Esophagus muscularis mucosa (tissue), 4 donors: Measurements from ENCODE around the gene MGAT1. TPM values are rescaled to one million over a fixed set of nuclear protein-coding genes. Genes with fewer than 3 reads are reported as not detected.

Experiments
- DNase-seq: peaks from one replicate; pipeline ENCODE4 v3.0.0-alpha.2; 2017; ENCODE audit errors: extremely low spot score
- H3K27ac ChIP-seq, 4 donors: fragments of 200-600 bp; sonication (generic); replicated peaks in 1 of 4; 1 replicate in 3 of 4; 2 replicates in 1 of 4; pipeline ENCODE4 v1.5.1; 2016 to 2019; ENCODE audit warnings: mild to moderate bottlenecking in 1 of 4
- H3K27me3 ChIP-seq, 4 donors: fragments of 200-600 bp; sonication (generic); one replicate each; pipeline versions ENCODE4 v1.5.1 to v1.6.0; 2016 to 2019
- H3K36me3 ChIP-seq, 4 donors: fragments of 200-600 bp; sonication (generic); one replicate each; pipeline ENCODE4 v1.5.1; 2016 to 2019
- H3K4me1 ChIP-seq, 4 donors: fragments of 200-600 bp; sonication (generic); one replicate each; pipeline ENCODE4 v1.5.1; 2016 to 2019
- H3K4me3 ChIP-seq, 4 donors: fragments of 200-600 bp; sonication (generic); 1 replicate in 2 of 4; 2 replicates in 2 of 4; pipeline ENCODE4 v1.5.1; 2016 to 2019; ENCODE audit warnings: mild to moderate bottlenecking in 4 of 4, moderate library complexity in 1 of 4
- H3K9me3 ChIP-seq, 4 donors: fragments of 200-600 bp; sonication (generic); 1 replicate in 3 of 4; 2 replicates in 1 of 4; pipeline ENCODE4 v1.5.1; 2016 to 2019
- CTCF ChIP-seq, 3 experiments: fragments of 200-600 bp in 2 of 3; fragments of 450-650 bp in 1 of 3; sonication (generic) in 2 of 3; IDR thresholded peaks; one replicate each; pipeline ENCODE4 v1.5.1; 2017 to 2019; ENCODE audit warnings: antibody characterized with exemption in 3 of 3, mild to moderate bottlenecking in 2 of 3, moderate library complexity in 1 of 3
- EP300 ChIP-seq: sonication (generic); formaldehyde crosslinking; IDR thresholded peaks from one replicate; pipeline ENCODE4 v1.6.1; 2017; ENCODE audit warnings: antibody characterized with exemption
- POLR2A ChIP-seq: fragments of 450-650 bp; IDR thresholded peaks from one replicate; pipeline ENCODE4 v1.6.1; 2017; ENCODE audit warnings: antibody characterized with exemption, moderate library complexity, mild to moderate bottlenecking, low read depth
- POLR2AphosphoS5 ChIP-seq, 2 donors: sonication (generic); formaldehyde crosslinking; IDR thresholded peaks; one replicate each; pipeline ENCODE4 v1.6.1; 2017; ENCODE audit warnings: antibody characterized with exemption in 2 of 2
- WGBS: methylation state at CpG from one replicate; pipeline ENCODE4 v1.1.5; 2018; 5-methylcytosine and 5-hydroxymethylcytosine counted together
- intact Hi-C: fragments of 100-400 bp; cut with DNase I; formaldehyde crosslinking; loops from one replicate; pipeline ENCODE4 v1.15.1; 2023
- total RNA-seq, 4 donors: library from RNA; depleted of rRNA; stranded (reverse); fragments of >200 nt; gene quantifications; one replicate each; pipeline versions ENCODE4 v1.1.0 to v1.2.1, GENCODE V29; 2016

Gene MGAT1
- total RNA-seq, 4 donors from 2014 or later = 132 to 205 (median 190) TPM

GRCh38 chr5:180736536-180736935, 66.1 kb downstream of the MGAT1 start:
- WGBS = 72% methylated on average over 2 of the region's 2 CpGs
- Histone ChIP-seq H3K27ac (no peak overlapping the region), H3K4me3 (no peak overlapping the region), H3K27me3 (peaks cover 0 to 16% (median 2%) of the 10 kb centered on the region in 4 donors), H3K4me1 (no peaks in the 10 kb centered on the region), H3K36me3 (no peaks in the 10 kb centered on the region), H3K9me3 (no peaks in the 10 kb centered on the region)
- intact Hi-C loops = no loop called here
- DNase-seq = no peak
- no peak for TF ChIP-seq EP300
- TF ChIP-seq POLR2AphosphoS5 (IDR thresholded peaks at IDR 0.05) = no peak
- no peak for TF ChIP-seq CTCF (IDR thresholded peaks at IDR 0.05)
- TF ChIP-seq POLR2A = no peak

Other genes with a start within 250 kb of the MGAT1 start
- gene SCGB3A1, start 211.3 kb downstream of the MGAT1 start, total RNA-seq = 1 to 10 TPM in 2 of 4 donors, not detected in 2; 1.9 to 2.4 TPM
- 10 to 100 TPM; 10.4 to 15.6 (median 11.8) TPM for gene FLT4, start 153.2 kb downstream of the MGAT1 start, total RNA-seq
- gene OR2Y1, start 62.7 kb downstream of the MGAT1 start, total RNA-seq = not detected
- gene ZFP62, start 58.5 kb upstream of the MGAT1 start, total RNA-seq = 10 to 100 TPM; 17.7 to 22.8 (median 20.5) TPM
- under 1 TPM in 3 of 4 donors, not detected in 1; 0.17 to 0.58 (median 0.34) TPM for gene BTNL8, start 96.4 kb upstream of the MGAT1 start, total RNA-seq
- gene BTNL3, start 186.0 kb upstream of the MGAT1 start, total RNA-seq = under 1 TPM in 1 of 4 donors, not detected in 3; 0.13 TPM
- 10 to 100 TPM in 2 of 4 donors, 1 to 10 TPM in 2; 9.1 to 30.6 (median 15.0) TPM for gene BTNL9, start 237.5 kb upstream of the MGAT1 start, total RNA-seq